K562 (cell line): ENCODE results near the gene SELENOM. TPM values are rescaled to one million over a fixed set of nuclear protein-coding genes. Genes with fewer than 3 reads are reported as not detected.

Experiments used
- CHD7 ChIP-seq: fragments of 200-600 bp; sonication (generic); IDR thresholded peaks from one replicate; pipeline ENCODE4 v1.6.1; 2012; ENCODE audit warnings: mild to moderate bottlenecking, low read depth, low read length, inconsistent platforms
- IFI16 ChIP-seq: fragments of 250-450 bp; sonication (Bioruptor Pico); IDR thresholded peaks from 2 replicates; pipeline ENCODE4 v2.1.2; 2022; ENCODE audit warnings: mild to moderate bottlenecking, inconsistent platforms
- MED1 ChIP-seq: sonication (generic); formaldehyde crosslinking; IDR thresholded peaks from 2 replicates; pipeline ENCODE4 v1.8.1; 2023; ENCODE audit warnings: missing genetic modification reagents, borderline replicate concordance
- TAF9B ChIP-seq: fragments of 450-650 bp; IDR thresholded peaks from 2 replicates; pipeline ENCODE4 v1.6.1; 2018; ENCODE audit warnings: mild to moderate bottlenecking; ENCODE audit not compliant: partially characterized antibody
- ZNF507 ChIP-seq: conservative IDR thresholded peaks from 2 replicates; pipeline ENCODE4 v1.6.1; 2017; ENCODE audit warnings: missing genetic modification characterization, missing compliant biosample characterization
- polyA plus RNA-seq, 8 experiments: library from polyadenylated mRNA; depleted of rRNA in 4 of 8; stranded (reverse) in 5 of 8; unstranded in 3 of 8; fragments of >200 nt; fragmentation: Nextera tagmentation in 2 of 8; fragmentation: Illumina TruSeq in 1 of 8; extraction: Ambion mirVana in 2 of 8; extraction: Trizol in 1 of 8; gene quantifications; 2 replicates each; pipeline versions ENCODE4 v1.2.1 to v1.2.3, GENCODE V29; 2011 to 2014; ENCODE audit warnings: inconsistent platforms in 1 of 8, missing spikeins in 1 of 8
- total RNA-seq, 7 experiments: library from RNA; depleted of rRNA in 6 of 7; stranded (reverse); fragments of >200 nt in 6 of 7; fragmentation: Illumina TruSeq in 2 of 7; extraction: Trizol in 2 of 7; gene quantifications; 2 replicates each; pipeline versions ENCODE4 v1.2.1 to v1.2.3, GENCODE V29; 2011 to 2021; ENCODE audit warnings: low replicate concordance in 1 of 7

The SELENOM gene
- total and polyA plus RNA-seq, 9 of the 15 experiments (the other 6 are each of a cell fraction or from before 2014, with no cell fraction given) = 1.2 to 10.6 (median 3.7) TPM

GRCh38 chr22:31064369-31064768 is 43.0 kb downstream of the SELENOM start (continued):
- TF ChIP-seq CHD7 (no peak), MED1 (CRISPR knock-in tag) (no peak), IFI16 (CRISPR knock-in tag) (no peak), TAF9B (no peak), ZNF507 (tag) (no peak)
